ENCODE data around the gene ATAT1.

The ATAT1 gene

DNA sequence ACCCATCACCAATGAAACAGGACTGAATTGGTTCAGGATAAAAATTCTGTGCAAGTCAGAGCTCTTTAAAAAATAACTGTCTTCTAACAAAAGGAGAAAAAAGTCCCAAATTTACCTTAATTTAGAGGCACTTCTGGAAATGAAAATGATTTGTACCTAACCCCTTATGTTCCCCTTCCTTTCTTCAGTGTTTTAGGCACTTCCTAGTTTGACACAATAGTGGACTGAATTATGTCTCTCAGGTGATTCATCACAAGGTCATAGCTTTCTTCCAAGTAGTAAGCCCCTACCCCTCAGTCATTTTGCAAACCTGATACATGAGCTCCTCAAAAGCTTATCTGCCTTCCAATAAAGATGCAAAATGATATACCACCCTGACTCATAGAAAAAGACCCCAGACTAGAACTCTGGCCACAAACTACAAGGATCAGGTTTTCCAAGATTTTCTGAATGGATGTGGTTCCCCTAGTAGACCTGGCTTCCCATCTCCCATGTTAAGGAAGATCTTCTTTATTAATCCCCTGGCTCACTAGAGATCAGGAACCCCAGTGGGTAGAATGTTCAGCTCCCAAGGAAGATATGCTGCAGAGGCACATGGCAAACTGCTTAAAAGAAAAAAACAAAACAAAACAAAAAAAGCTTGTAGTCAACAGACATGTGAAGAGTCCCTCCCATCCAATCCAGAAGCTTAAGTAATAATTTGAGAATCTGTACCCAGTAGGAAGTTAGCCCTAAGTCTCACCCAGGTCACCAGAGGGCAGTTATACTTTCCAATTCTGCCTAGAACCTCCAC is 13.2 kb upstream of the ATAT1 start:
- peak in 1 of 3 experiments; percentile 25 for DNase-seq

DNA sequence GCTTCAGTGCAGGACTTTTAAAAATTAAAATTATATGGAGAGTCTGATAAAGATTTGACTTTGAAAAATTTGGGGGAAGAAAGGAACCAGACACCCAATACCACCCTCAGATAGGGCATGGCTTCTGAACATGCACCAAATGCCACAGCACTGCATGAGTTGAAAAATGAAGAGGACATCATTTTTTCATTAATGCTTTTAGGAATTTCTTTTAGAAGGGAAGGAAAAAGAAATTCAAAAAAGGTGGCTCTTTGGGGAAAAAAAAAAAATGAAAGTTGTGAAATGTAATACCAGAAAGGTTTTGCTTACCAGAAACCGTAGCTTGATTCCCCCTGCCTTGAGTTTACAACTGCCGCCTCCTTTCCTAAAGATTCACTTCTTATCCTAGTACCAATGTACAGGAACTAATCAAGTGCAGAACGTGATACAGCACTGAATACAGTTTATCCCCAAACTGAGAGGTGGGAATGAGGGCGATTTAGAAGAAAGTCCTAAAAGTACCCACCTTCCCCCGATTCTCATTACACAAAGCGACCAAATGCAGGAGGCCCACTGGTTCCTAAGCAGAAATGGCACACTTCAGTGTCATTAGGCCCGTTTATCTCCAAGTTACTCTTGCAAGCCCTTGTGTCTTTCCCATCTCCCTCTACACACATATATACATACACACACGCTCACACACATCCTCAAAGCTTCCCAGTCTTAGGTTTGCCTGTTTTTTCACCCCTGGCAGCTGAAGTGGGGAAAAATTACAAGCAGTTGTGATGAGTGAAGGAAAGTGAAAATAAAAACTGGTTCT is 12.4 kb upstream of the ATAT1 start:
- no peak for DNase-seq

DNA sequence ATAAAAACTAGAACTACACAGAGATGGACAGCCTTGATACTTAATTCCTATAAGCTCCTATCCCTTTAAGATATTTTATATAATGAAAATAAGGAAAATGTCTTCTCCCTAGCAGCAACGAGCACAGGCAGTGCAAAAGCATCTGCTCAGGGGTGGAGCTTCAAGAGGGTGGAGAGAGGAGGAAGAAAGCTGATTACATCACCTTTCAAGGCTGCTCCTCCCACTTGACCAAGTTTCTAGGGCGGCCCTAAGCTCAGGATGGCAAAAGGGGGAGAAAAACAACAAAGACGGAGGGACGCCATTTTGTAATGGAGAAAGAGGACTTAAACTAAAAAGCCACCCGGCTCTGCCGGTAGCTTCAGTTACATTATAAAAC is 11.8 kb upstream of the ATAT1 start:
- peak; percentile 89 to 98 (median 95) for DNase-seq

DNA sequence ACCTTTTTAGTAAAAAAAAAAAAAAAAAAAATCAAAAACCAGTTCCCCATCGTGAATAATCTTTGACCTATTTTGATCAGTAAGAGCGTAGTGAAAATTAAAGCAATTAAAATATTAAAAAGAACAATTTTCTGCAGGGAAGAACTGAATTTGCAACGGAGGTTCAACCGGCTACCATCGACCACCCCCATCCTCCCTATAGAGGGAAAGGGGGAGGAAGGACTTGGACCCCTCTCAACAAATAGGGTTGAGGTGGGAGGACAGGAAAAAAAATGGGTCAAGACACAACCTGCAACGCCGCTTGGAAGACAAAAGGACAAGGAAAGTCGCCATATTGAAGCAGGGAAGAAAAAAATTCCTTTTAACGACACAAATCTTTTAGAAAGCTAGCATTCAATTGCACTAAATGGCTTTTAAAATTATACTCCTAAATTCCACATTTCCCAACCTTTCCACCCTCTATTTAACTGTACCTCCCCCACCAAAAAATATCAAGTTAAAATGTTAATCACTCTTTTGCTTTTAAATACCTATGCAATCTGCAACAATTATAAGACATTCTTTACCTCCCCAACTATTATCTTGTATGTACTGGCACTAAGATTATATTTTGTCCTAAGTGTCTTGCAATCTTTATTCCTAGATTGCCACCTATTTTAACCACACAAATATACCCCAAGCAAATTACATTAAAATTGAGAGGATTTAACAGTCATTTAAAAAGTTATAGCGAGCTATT is 11.3 kb upstream of the ATAT1 start:
- peak; percentile 40 to 90 (median 58) for DNase-seq

DNA sequence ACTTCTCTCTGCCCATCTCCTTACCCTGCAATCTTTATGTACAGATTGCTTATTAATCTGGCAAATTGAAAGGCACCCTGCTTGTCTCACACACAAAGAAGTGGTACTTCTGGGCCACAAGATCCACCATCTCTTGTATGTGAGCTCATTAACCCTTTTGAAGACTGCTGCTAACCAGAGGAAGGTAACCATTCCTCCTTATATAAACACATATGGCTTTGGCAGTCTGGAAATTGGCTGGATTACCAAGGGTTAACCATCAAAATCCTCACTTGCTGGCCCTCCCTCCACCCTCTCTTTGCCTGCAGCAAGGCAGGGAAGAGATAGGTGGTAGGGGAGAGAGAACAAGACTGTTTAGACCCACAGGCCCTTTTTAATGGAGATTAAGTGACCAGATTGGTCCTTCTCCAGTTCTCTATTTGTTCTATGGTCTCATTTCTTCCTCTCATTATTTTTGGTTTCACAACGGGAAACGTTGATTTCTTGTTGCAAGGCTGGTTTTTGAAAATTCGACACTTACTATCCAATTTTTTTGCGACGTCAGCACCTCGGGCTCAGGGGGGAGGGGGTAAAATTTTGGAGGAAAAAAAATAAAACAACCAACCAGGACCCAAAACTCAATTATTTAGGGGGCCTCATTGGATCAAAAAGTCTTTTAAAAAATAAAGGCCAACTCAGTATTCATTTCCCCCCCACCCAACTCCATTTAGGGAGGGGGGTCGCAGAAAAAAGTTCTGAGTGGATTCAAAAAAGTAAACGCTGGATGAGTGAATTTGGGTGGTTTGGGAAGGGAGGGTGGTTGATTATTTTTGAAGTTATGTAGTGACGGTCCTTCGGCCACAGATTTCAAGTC is 10.5 kb upstream of the ATAT1 start:
- peak; percentile 26 to 75 (median 62) for DNase-seq

DNA sequence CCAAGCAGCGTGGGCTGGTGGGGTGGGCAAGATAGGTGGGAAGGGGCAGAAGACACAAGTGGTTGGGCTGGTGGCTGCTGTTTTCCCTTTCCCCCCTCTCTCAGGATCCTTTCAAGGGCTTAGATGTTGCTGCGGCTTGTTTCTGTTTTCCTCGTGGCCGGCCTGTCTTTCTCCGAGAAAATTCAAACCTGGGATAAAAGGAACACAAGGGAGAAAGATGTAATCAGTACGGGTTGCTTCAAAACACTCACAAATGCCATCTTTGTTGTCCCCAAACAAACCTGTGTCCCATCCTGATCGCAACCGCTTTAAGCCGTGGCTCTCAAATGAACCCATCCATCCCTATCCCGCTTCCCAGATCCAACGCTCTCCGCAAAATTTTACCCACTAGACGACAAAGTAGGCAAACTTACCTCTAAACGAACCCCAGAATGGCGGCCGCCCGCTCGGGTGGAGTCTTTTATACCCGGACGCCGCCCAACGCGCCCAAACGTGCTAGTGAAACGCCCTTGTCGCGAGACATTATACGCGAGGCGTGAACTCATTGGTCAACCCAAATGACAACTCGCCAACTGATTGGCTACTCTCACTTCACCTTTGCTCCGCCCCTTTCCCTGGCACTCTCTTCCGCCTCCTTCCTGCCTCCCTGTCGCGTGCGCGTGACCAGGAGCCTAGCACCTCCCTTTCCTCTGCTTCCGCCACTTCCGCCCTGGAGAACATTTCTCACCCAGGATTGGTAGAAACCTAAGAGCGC is 9.7 kb upstream of the ATAT1 start, which contains the start of gene PPP1R10:
Gene PPP1R10, minus strand, starts transcription at position 433 of the 754 bp plus-strand sequence. CDS start 7,299 bp downstream, outside the sequence.
- peak; percentile 99 to 100 (median 99) for DNase-seq

DNA sequence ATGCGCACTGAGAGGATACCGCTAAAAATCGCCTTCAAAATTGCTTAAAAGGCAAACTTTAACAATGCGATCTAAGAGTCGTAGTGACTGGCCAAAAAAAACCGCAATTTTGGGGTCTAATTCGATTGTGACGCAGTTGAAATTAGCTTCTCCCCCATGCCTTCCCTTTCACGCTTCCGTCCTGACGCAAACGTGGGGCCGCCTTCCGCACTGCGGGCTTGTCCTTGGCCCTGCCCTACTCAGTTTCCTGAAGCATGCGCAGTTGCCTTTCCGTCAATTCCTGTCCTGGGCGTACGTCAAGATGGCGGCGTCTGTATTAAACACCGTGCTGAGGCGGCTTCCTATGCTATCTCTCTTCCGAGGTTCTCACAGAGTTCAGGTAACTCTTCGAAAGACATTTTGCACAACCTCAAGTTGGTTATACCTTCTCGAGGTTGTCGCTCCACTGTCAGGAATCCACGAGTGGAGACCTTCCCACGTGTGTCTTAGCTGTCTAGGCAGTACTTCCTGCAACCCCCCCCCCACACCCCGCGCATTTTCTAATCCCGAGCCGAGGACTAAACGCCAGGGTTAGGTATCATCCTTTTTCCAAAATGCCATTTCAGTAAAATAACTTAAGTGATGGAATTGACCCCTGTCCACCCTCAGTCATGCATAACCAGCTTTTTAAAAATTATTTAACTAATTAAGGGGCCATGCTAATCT is 9.0 kb upstream of the ATAT1 start, which contains the start of gene MRPS18B:
Gene MRPS18B, plus strand, starts transcription at position 276 of the 705 bp plus-strand sequence. Its CDS starts 26 bp downstream, at position 302.
- peak; percentile 99 for DNase-seq

DNA sequence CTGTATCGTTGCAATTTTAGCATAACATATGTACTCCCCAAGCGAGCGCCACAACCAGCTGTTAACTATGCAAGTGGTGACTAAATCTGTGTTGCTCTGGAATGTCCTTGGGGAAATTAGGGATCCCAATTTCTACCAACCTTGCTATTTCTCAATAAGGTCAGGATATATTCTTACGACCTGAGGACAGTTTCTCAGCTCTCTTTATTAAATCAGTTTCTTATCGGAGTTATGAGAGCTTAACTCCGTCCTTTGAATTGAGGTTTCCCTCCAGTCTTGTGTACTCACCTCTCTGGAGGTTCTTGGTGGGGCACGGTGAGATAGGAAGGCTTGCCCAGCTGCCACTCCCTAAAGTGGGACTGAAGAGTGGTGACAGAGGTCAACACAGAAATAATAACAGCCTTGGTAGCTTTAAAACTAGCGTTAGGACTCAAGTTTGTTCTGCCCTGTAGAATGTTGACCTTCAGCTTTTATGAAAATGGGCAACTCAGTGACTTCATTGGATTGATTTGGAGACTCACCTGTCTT is 8.3 kb upstream of the ATAT1 start:
- DNase-seq = no peak

DNA sequence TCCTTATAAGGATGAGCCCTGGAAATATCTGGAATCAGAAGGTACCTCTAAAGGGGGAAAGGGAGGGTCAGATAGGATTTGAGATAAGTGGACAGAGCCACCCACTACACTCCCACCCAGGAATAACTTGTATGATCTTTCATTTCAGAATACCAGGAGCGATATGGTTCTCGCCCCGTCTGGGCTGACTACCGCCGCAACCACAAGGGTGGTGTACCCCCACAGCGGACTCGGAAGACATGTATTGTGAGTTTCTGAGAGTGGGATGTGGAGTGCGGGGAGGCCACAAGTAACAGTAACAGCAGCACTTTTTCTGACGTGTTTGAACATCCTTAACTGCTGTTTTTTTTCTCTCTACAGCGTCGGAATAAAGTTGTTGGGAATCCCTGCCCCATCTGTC is 7.1 kb upstream of the ATAT1 start:
- no peak for DNase-seq

DNA sequence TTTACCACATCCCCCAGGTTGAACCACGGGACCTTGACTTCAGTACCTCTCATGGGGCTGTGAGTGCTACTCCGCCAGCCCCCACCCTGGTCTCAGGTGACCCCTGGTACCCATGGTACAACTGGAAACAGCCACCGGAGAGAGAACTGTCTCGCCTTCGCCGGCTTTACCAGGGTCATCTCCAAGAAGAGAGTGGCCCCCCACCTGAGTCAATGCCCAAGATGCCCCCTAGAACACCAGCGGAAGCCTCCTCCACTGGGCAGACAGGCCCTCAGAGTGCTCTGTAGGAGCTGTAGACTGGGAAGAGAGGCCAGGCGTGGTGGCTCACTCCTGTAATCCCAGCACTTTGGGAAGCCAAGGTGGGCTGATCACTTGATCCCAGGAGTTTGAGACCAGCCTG is 1.2 kb upstream of the ATAT1 start:
- DNase-seq = no peak

DNA sequence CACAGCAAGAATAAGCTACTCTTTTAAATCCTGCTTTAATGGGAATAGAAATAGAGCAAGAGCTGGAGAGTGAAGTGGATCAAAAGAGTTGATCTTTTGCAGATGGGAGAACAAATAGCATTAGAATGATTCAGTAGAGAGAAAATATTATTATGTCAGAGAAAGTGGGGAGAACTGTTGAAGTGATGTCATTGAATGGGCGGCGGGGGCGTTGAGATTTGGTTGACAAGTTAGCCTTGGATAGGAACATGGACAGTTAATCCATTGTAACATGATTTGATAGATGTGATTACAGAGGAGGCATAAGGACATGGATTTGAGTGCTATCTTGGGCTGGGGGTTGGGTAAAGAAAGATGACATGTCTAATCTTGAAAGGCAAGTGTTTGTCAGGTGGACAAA is 9.2 kb downstream of the ATAT1 start:
- DNase-seq = no peak

DNA sequence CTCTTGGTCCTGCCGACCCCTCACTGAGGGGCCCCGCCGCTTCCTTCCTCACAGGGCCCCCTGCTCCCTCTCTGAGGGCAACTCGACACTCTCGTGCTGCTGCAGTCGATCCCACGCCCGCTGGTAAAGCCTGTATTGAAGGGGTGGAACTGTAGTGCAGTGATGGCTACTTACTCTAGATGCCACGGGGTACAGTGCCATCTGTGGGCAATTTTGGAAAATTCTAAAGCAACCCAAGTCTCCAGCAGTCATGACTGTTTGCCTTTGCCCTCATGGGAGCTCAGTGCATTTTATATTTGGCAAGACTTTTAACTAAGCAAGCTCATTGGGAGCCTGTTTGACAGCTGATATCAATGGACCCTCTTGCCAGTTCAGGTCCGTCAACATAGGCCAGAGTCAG is 13.8 kb downstream of the ATAT1 start:
- DNase-seq = no peak

DNA sequence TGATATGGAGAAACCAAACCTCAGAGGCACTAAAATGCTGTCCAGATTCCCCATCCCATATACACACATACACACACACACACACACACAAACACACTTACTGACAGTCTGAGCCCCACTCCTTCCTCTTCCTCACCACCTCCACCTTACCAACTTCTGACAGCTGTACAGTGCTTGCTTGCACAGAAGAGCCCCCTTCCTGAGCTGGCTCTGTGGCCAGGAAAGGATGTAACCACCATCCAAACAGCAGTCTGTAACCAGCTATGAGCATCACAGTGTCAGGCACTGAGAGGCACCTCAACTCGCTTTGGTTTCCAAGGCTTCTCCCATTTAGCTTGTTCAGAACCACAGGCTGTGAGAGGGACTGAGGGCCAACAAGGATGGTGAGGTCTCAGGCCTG is 14.4 kb downstream of the ATAT1 start:
- no peak for DNase-seq

DNA sequence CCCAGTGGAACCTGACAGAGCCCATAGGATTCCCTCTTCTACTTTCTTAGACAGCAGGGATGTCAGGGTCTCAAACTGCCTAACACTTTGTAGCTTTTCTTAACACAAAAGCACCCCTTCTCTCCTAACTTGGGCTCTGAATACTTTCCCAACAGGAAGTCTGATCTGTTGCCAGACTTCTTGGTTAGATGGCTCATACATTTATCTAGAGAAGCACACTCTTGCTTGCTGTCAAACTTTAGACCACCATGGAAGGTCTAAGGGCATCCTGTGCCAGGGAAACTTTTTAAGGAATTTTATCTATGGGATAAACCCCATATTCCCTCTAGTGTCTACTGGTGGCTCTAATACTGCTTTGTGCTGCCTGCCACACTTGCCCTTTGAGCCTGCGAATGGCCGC is 17.0 kb downstream of the ATAT1 start:
- DNase-seq = no peak

DNA sequence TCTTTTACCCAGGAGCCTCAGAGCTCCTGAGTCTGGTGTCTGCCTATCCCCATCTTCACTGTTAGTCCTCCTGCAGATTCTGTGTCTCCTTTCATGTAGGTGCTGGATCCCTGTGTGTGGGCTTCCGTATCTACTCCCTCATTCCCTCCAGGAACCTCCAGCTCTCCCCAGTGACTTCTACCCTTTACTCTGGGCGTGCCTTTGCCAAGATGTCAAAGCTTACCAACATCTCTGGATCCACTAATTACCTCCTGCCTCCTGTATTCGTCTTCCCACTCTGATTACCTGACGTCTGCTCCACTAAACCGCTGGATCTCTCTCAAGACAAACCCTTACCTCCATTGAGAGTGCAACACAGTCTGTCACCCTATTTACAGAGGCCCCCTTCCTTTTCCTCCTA is 18.1 kb downstream of the ATAT1 start:
- no peak for DNase-seq

DNA sequence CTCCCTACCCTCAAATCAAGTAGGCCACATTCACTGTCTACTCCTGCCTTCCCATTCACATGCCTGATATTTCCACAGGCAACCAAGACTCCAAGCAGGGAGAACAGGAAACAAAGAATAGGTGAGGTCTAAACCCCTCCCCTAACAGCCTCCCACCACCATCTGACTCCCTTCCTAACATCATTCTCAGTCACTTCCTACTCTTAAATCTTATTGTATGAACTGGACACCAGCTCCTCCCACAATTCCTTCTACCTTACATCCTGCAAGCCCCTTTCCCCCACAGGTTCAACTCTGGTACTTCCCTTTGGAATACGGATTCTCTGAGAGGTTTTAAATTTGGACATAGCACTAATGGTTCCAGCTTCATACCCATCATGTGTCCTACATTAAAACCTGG is 19.3 kb downstream of the ATAT1 start:
- no peak for DNase-seq

DNA sequence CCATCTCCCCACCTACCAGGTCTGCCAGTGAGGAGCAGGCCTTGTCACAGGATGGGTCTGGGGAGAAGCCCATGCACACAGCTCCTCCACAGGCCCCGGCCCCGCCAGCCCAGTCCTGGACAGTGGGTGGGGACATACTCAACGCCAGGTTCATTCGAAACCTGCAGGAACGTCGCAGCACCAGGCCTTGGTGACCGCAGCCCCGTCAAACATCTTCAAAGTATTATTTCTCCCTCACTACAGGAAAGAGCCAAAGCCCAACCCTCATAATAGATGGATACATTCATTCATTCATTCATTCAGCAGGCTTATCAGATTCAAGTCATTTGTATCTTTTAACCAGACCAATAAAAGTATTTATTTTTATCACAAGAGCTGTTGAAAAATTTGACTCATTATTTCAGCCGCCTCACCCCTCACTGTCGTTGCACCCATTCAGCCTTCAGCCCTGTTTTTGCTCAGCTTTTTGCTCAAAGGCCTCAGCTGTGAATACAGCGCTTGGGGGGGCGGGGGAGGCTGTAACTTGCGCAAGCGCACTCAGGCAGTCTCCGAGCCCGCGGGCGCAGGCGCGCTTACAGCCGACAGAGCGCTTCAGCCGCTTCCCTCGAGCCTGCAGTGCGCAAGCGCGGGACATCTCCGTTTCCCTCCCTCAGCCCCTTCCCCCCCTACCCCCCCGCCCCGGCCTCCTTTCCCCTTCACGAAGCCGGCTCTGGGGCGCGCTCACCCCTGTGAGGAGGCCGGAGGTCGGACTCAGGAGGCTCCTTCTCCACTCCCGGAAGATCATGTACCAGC is 20.0 kb downstream of the ATAT1 start, which contains the start of gene C6orf136:
Gene C6orf136, plus strand, starts transcription at position 684 of the 792 bp plus-strand sequence. Its CDS starts 99 bp downstream, at position 783.
- DNase-seq = peak; percentile 91 to 96 (median 95)

DNA sequence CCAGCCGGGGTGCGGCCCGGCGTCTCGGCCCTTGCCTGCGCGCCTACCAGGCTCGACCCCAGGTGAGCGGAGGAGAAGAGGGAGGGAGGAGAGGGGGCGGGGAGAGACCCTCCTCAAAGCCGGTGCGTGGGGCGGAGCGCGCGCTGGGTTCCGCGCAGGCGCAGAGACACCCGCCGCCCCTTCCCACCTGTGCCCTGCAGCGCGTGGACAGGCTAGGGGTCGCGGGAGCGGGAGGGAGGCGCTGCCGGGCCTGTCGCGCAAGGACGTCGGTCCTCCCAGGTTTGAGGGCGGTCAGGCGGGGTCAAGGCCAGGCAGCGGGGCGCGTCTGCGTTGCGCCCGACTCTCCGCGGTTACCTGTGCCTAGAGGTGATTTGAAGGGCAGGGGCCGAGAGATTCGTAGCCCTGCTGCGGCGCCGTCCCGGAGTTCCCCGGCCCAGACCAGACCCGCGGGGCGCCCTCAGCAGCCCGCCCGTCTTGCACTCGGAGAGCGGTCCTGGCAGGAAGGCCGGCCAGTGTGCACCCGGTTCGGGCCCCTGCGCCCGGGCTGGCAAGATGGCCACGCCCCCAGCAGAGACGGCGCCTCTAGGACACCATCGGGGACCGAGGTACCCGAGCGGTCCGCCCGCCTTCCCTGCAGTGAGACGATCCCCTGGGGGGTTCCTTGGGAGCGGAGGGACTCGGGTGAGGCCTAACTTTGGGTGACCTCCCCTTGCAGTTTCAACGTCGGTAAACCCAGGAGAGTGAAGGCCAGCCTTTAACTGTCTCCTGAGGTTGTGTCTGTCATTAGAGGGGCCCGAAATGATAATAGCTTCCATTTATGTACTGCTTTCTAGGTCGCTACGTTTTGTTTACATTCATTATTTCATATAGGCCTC is 20.8 kb downstream of the ATAT1 start:
- DNase-seq = peak; percentile 86 to 96 (median 95)
